Gastrocnemius medialis (tissue), 4 donors: ENCODE results near the gene CRKL. TPM values are rescaled to one million over a fixed set of nuclear protein-coding genes. Genes with fewer than 3 reads are reported as not detected.

ENCODE experiments used
- ATAC-seq, 2 donors: fragments of 150-250 bp; one replicate each; pipeline ENCODE4 v1.9.1; 2016
- DNase-seq, 2 donors: peaks; one replicate each; pipeline ENCODE4 v3.0.0-alpha.2; 2019
- H3K27ac ChIP-seq, 4 donors: fragments of 200-600 bp; sonication (generic); 1 replicate in 1 of 4; 2 replicates in 3 of 4; pipeline ENCODE4 v1.5.1; 2016 to 2018; ENCODE audit warnings: mild to moderate bottlenecking in 2 of 4, moderate library complexity in 1 of 4
- H3K27me3 ChIP-seq, 3 donors: fragments of 200-600 bp; sonication (generic) in 2 of 3; 1 replicate in 1 of 3; 2 replicates in 2 of 3; pipeline versions ENCODE4 v1.5.1 to v1.6.0; 2016 to 2019; ENCODE audit warnings: mild to moderate bottlenecking in 1 of 3, moderate library complexity in 1 of 3
- H3K36me3 ChIP-seq, 2 donors: fragments of 200-600 bp; sonication (generic) in 1 of 2; one replicate each; pipeline ENCODE4 v1.5.1; 2017 to 2018
- H3K4me1 ChIP-seq, 2 donors: fragments of 200-600 bp; sonication (generic) in 1 of 2; one replicate each; pipeline ENCODE4 v1.5.1; 2016 to 2017; ENCODE audit warnings: mild to moderate bottlenecking in 2 of 2
- H3K4me3 ChIP-seq, 4 donors: fragments of 200-600 bp; sonication (generic) in 3 of 4; 1 replicate in 1 of 4; 2 replicates in 3 of 4; pipeline ENCODE4 v1.5.1; 2016 to 2019; ENCODE audit warnings: mild to moderate bottlenecking in 2 of 4
- H3K9me3 ChIP-seq, 3 donors: fragments of 200-600 bp; sonication (generic) in 2 of 3; 1 replicate in 1 of 3; 2 replicates in 2 of 3; pipeline ENCODE4 v1.5.1; 2016 to 2019
- POLR2A ChIP-seq, 2 donors: fragments of 450-650 bp; IDR thresholded peaks; one replicate each; pipeline ENCODE4 v1.6.1; 2017; ENCODE audit warnings: antibody characterized with exemption in 2 of 2, mild to moderate bottlenecking in 2 of 2, moderate library complexity in 2 of 2
- in situ Hi-C, 4 donors: fragments of 200-750 bp; cut with MboI; loops; one replicate each; pipeline versions ENCODE4 v1.15.0 to v1.8.0; 2017; ENCODE audit warnings: low sequenced_read_pairs in 4 of 4
- intact Hi-C: fragments of 100-400 bp; cut with DNase I; formaldehyde crosslinking; loops from one replicate; pipeline ENCODE4 v1.15.1; 2023; ENCODE audit warnings: low total_unique reads
- total RNA-seq, 4 donors: library from RNA; depleted of rRNA; stranded (reverse); fragments of >200 nt; gene quantifications; one replicate each; pipeline versions ENCODE4 v1.1.0 to v1.2.3, GENCODE V29; 2016
- TF ChIP-seq, protein P1 (sequence below), 5 experiments: fragments of 450-650 bp in 3 of 5; fragments of 200-600 bp in 2 of 5; sonication (generic) in 2 of 5; IDR thresholded peaks in 4 of 5; conservative IDR thresholded peaks in 1 of 5; 1 replicate in 4 of 5; 2 replicates in 1 of 5; pipeline ENCODE4 v1.5.1; 2016 to 2019; ENCODE audit warnings: antibody characterized with exemption in 5 of 5, mild to moderate bottlenecking in 3 of 5, moderate library complexity in 3 of 5

CRKL gene
- total RNA-seq, 4 donors from 2014 or later, result 73.3 to 109 (median 84.7) TPM

DNA sequence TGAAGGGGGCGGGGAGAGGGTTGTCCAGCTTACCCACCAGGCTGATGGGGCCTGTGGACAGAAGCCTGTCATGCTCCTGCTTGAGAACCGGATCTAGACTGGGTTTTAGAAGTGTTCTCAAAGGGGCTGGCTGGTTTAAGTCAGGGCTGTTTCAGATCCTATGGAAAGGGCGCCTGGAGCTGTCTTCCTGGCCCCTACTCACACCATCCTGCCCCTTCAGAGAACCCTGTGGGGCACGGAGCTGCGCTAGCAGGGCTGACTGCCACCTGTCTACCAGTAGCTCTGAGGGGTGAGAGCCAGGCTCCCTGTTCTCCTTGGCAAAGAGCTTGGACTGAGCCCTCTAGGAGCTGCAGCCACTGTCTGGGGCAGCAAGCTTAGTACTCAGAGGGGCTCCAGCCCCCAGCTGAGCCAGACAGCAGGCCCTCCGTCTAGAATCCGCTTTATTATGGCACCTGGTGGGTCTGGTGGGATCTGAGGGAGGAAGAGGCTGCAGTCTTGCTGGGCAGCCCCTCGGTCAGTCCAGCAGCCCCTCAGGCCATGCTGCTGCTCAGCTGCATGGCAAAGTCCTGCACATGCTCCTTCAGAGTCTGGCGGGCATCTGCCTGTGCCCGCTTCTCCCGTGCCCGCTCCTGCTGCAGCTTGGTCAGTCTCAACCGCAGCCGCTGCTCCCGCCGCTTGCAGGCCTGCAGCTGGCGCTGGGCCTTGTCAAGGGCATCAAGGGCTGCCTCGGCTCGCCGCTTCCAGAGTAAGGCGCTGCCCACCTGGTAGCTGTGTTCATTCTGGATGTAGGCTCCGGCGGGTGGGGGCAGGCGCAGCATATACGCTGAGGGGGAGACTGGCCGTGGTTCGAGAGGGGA, 82.4 kb downstream of the CRKL start:
- H3K4me3 ChIP-seq, result peak overlapping the region in 1 of 4 donors; percentile 72
- peaks cover 26 to 36% of the 10 kb centered on the region in 2 donors for H3K4me1 ChIP-seq
- in situ Hi-C loops (loop anchor here in 1 of 4 donors (10.0 kb wide), 1 partner anchor 115 kb away; no protein-coding TSS in a partner anchor), intact Hi-C loops (loop anchor here (5.0 to 10.0 kb wide), 2 partner anchors 37 to 115 kb away; no protein-coding TSS in a partner anchor)
- H3K27me3 ChIP-seq, result no peaks in the 10 kb centered on the region
- peaks cover 0 to 38% of the 10 kb centered on the region in 2 donors for H3K36me3 ChIP-seq
- TF ChIP-seq, protein P1, sequence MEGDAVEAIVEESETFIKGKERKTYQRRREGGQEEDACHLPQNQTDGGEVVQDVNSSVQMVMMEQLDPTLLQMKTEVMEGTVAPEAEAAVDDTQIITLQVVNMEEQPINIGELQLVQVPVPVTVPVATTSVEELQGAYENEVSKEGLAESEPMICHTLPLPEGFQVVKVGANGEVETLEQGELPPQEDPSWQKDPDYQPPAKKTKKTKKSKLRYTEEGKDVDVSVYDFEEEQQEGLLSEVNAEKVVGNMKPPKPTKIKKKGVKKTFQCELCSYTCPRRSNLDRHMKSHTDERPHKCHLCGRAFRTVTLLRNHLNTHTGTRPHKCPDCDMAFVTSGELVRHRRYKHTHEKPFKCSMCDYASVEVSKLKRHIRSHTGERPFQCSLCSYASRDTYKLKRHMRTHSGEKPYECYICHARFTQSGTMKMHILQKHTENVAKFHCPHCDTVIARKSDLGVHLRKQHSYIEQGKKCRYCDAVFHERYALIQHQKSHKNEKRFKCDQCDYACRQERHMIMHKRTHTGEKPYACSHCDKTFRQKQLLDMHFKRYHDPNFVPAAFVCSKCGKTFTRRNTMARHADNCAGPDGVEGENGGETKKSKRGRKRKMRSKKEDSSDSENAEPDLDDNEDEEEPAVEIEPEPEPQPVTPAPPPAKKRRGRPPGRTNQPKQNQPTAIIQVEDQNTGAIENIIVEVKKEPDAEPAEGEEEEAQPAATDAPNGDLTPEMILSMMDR (IDR thresholded peaks at IDR 0.05 in 4 of 5, conservative IDR thresholded peaks at IDR 0.05 in 1 of 5), result no peak
- TF ChIP-seq POLR2A (IDR thresholded peaks at IDR 0.05), result no peak
- peak overlapping the region in 1 of 4 donors; percentile 96 for H3K27ac ChIP-seq
- H3K9me3 ChIP-seq, result no peaks in the 10 kb centered on the region
- no peak for DNase-seq
- ATAC-seq, result no peak

DNA sequence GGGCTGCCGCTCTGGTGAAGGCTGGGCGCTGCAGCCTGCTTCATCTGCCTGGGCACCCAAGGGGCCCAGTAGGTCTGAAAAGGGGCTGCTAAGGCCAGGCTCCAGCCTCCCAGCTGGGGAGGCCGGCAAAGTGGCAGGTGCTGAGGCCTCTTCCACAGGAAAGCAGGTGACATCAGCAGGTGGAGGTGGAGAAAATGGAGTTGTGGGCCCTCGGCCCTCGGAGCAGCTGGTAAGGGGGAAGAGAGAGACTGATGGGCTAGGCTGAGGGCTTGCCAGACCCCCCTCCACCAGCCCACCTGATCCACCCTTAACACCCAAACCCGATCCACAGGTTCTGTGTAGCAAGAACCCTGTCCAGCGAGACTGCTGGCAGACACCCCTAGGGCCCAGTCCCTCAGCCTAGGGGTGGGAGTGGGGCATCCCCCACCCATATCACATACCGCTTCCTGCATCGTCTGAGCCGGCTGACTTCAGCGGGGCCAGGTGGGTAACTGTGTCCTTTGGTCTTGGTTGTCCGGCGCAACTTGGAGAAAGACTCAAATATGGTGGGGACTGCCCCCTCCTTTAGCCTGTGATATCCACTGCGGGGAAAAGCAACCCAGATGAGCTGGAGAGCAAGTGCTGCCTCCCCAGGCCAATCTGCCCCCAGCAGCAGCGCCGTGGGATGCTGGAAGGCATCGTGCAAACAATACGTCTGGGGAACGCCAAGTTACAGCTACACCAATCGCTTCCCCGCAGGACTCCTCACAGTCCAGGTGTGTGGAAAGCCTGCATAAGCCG, 83.2 kb downstream of the CRKL start:
- Histone ChIP-seq H3K27ac (peak overlapping the region; percentile 92 to 99 (median 98)), H3K36me3 (peaks cover 0 to 35% of the 10 kb centered on the region in 2 donors)

DNA sequence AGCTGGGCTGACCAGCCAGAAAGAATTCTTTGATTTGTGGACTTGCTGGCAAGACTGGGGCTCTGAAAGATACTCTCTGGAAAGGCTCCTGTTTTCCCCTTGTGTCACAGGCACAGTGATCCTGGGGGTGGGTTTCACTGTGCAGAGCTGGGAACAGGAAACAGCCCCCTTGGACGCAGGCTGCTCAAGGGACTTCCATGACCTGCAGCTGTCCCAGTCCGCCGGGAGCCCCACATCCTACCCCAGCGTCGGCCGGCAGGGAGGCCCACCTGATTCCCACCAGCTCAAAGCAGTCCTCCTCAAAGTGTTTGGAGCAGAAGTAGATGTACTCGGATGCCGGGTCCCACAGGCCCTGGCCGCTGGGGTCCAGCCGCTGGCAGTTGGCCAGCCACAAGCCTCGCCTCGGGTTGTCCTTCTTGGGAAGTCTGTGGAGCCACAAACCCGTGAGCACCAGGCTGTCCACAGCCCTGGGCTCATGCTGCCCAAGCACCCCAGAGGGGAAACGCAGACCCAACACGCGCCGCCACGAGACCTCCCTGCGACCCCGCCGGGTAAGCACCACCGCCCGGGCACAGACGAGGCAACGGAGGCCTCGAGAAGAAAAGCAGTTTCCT, 83.9 kb downstream of the CRKL start:
- Histone ChIP-seq H3K9me3 (no peaks in the 10 kb centered on the region), H3K36me3 (peaks cover 0 to 35% of the 10 kb centered on the region in 2 donors), H3K4me3 (peak overlapping the region; percentile 72 to 94 (median 85)), H3K27ac (peak overlapping the region; percentile 92 to 99 (median 98)), H3K4me1 (peaks cover 26 to 36% of the 10 kb centered on the region in 2 donors), H3K27me3 (no peaks in the 10 kb centered on the region)
- in situ Hi-C loops (loop anchor here in 1 of 4 donors (10.0 kb wide), 1 partner anchor 116 kb away; no protein-coding TSS in a partner anchor), intact Hi-C loops (loop anchor here (1.0 to 10.0 kb wide), 3 partner anchors 84 to 143 kb away; partner anchors contain the start of genes CRKL and PI4KA)
- peak in 1 of 2 donors; percentile 1 for ATAC-seq
- DNase-seq, result no peak
- TF ChIP-seq, protein P1 (IDR thresholded peaks at IDR 0.05 in 4 of 5, conservative IDR thresholded peaks at IDR 0.05 in 1 of 5), result no peak
- no peak for TF ChIP-seq POLR2A (IDR thresholded peaks at IDR 0.05)

More for the DNA sequence above, 83.2 kb downstream of the CRKL start:
- TF ChIP-seq, protein P1 (IDR thresholded peaks at IDR 0.05 in 4 of 5, conservative IDR thresholded peaks at IDR 0.05 in 1 of 5), result no peak
- no peak for TF ChIP-seq POLR2A (IDR thresholded peaks at IDR 0.05)
- Histone ChIP-seq H3K4me1 (peaks cover 26 to 36% of the 10 kb centered on the region in 2 donors), H3K27me3 (no peaks in the 10 kb centered on the region), H3K9me3 (no peaks in the 10 kb centered on the region), H3K4me3 (peak overlapping the region; percentile 72 to 94 (median 85))
- in situ Hi-C loops, result loop anchor here in 1 of 4 donors (10.0 kb wide), 1 partner anchor 116 kb away; no protein-coding TSS in a partner anchor
- intact Hi-C loops, result loop anchor here (10.0 kb wide), 1 partner anchor 116 kb away; no protein-coding TSS in a partner anchor
- DNase-seq (no peak), ATAC-seq (no peak)
